Adrenal gland (tissue), 19 donors: ENCODE data around the gene PLPPR4. TPM values are rescaled to one million over a fixed set of nuclear protein-coding genes. Genes with fewer than 3 reads are reported as not detected.

ENCODE experiments used
- DNase-seq, 7 donors: peaks; one replicate each; pipeline ENCODE4 v3.0.0-alpha.2; 2019 to 2020
- H3K27ac ChIP-seq, 5 donors: fragments of 200-600 bp; sonication (generic) in 4 of 5; 1 replicate in 3 of 5; 2 replicates in 2 of 5; pipeline versions ENCODE4 v1.5.1 to v1.8.0; 2016 to 2020; ENCODE audit warnings: mild to moderate bottlenecking in 1 of 5
- H3K27me3 ChIP-seq: fragments of 200-600 bp; 2 replicates; pipeline ENCODE4 v1.8.0; 2021
- H3K36me3 ChIP-seq, 2 donors: fragments of 200-600 bp; replicated peaks in 1 of 2; 1 replicate in 1 of 2; 2 replicates in 1 of 2; pipeline versions ENCODE4 v1.5.1 to v1.8.0; 2018 to 2022
- H3K4me1 ChIP-seq, 2 donors: fragments of 200-600 bp; replicated peaks in 1 of 2; 1 replicate in 1 of 2; 2 replicates in 1 of 2; pipeline versions ENCODE4 v1.5.1 to v1.8.0; 2018 to 2021
- H3K4me3 ChIP-seq, 4 donors: fragments of 200-600 bp; sonication (generic) in 3 of 4; one replicate each; pipeline ENCODE4 v1.5.1; 2016 to 2018
- H3K9me3 ChIP-seq, 3 donors: fragments of 200-600 bp; sonication (generic) in 1 of 3; replicated peaks in 1 of 3; 1 replicate in 2 of 3; 2 replicates in 1 of 3; pipeline versions ENCODE4 v1.5.1 to v1.8.0; 2016 to 2021
- CTCF ChIP-seq, 6 experiments: fragments of 450-650 bp in 4 of 6; fragments of 200-600 bp in 2 of 6; sonication (generic) in 1 of 6; IDR thresholded peaks; 1 replicate in 5 of 6; 2 replicates in 1 of 6; pipeline versions ENCODE4 v1.5.1 to v1.8.0; 2016 to 2021; ENCODE audit warnings: antibody characterized with exemption in 6 of 6, mild to moderate bottlenecking in 2 of 6, moderate library complexity in 1 of 6
- POLR2A ChIP-seq, 2 donors: fragments of 450-650 bp; IDR thresholded peaks; one replicate each; pipeline ENCODE4 v1.6.1; 2017; ENCODE audit warnings: antibody characterized with exemption in 2 of 2, mild to moderate bottlenecking in 2 of 2, moderate library complexity in 1 of 2
- WGBS, 4 donors: extraction: QIAGEN DNeasy Blood & Tissue Kit in 2 of 4; methylation state at CpG; one replicate each; pipeline versions ENCODE4 v1.1.5 to v1.1.7; 2013 to 2017; 5-methylcytosine and 5-hydroxymethylcytosine counted together
- intact Hi-C, 2 donors: fragments of 100-400 bp; cut with DNase I; formaldehyde crosslinking; loops; one replicate each; pipeline versions ENCODE4 v1.14.1 to v1.15.0; 2022 to 2023
- long read RNA-seq, 10 donors: library from polyadenylated mRNA in 3 of 10; unstranded in 2 of 10; stranded (forward) in 1 of 10; transcript quantifications; one replicate each; pipeline ENCODE4 v2.0.0 and lab custom pipeline, GENCODE V29; 2021 to 2026
- polyA plus RNA-seq, 3 donors: library from polyadenylated mRNA; stranded (reverse); fragments of 200-250 nt in 2 of 3; fragments of 350-450 nt in 1 of 3; fragmentation: Illumina TruSeq in 1 of 3; extraction: RNeasy Lipid Tissue Mini Kit (QIAGEN cat#74804) in 1 of 3; gene quantifications; one replicate each; pipeline ENCODE4 v1.2.3, GENCODE V29; 2013 to 2014
- total RNA-seq, 9 donors: library from RNA; depleted of rRNA in 4 of 9; stranded (reverse); fragments of >200 nt in 4 of 9; fragments of 120-200 nt in 1 of 9; fragmentation: NEBNext Ultra II Directional in 1 of 9; extraction: Animal tissue kit (Norgen Biotek cat#: 25700) in 1 of 9; gene quantifications; one replicate each; pipeline versions ENCODE4 v1.1.0 to v1.2.4, GENCODE V29; 2013 to 2023
- donor health status: healthy with polysubstance abuse.
- donor health status: Bipolar disorder and iron deficiency.
- donor health status: DM: yes; HTN: yes; CAD: no.
- donor health status: DM: no; HTN: no; CAD: no.
- donor health status: DM: no; HTN: no; CAD: no.
- donor health status: DM: yes; HTN: yes; CAD: no.

PLPPR4 gene
- total RNA-seq (1 to 10 TPM in 1 of 9 donors, under 1 TPM in 5, not detected in 3; 0.04 to 1.1 (median 0.43) TPM), polyA plus RNA-seq (1 to 10 TPM in 1 of 3 donors, under 1 TPM in 2; 0.32 to 1.3 (median 0.37) TPM)
- long read RNA-seq, donor 1, result 0 reads
- long read RNA-seq, donor 2, result 0 reads
- long read RNA-seq, donor 3, result 0 reads
- long read RNA-seq, donor 4, result 0 reads
- long read RNA-seq, donor 5, result 0 reads
- long read RNA-seq, donor 6, result 0 reads
- long read RNA-seq, donor 7, result 0 reads
- long read RNA-seq, donor 8, result 0 reads
- long read RNA-seq, donor 9, result 0 reads
- long read RNA-seq, donor 10, result 0 reads

- Histone ChIP-seq H3K36me3 (no peaks in the 10 kb centered on the region), H3K4me1 (no peaks in the 10 kb centered on the region), H3K9me3 (no peaks in the 10 kb centered on the region), H3K27me3 (peaks cover 4% of the 10 kb centered on the region), H3K4me3 (peak within 1 kb of the TSS in 2 of 4 donors; percentile 12 to 45), H3K27ac (no peak within 1 kb of the TSS)
- TF ChIP-seq POLR2A (IDR thresholded peaks at IDR 0.05) (no peak), CTCF (IDR thresholded peaks at IDR 0.05) (no peak)
- intact Hi-C loops, result no loop called here
- peak; percentile 16 to 63 (median 33) for DNase-seq
- 2 to 3% (median 3%) methylated on average over 29 to 51 of the region's 51 CpGs for WGBS, 4 donors
Measured at GRCh38 chr1:99264201-99265021, at the start of gene PLPPR4. TSS of gene PLPPR4 (plus strand) at chr1:99264492. CDS start at chr1:99264594, 102 bp downstream.

GRCh38 chr1:99216956-99217355 is 47.3 kb upstream of the PLPPR4 start:
- Histone ChIP-seq H3K4me3 (no peak overlapping the region), H3K4me1 (no peaks in the 10 kb centered on the region), H3K36me3 (no peaks in the 10 kb centered on the region), H3K27ac (no peak overlapping the region), H3K27me3 (no peaks in the 10 kb centered on the region), H3K9me3 (no peaks in the 10 kb centered on the region)
- DNase-seq, result no peak
- TF ChIP-seq POLR2A (IDR thresholded peaks at IDR 0.05), result no peak
- TF ChIP-seq CTCF (IDR thresholded peaks at IDR 0.05), result no peak
- intact Hi-C loops, result no loop called here
- 62 to 81% (median 73%) methylated on average over 5 of the region's 5 CpGs for WGBS, 4 donors

GRCh38 chr1:99217599-99217998 is 46.7 kb upstream of the PLPPR4 start:
- intact Hi-C loops, result no loop called here
- Histone ChIP-seq H3K9me3 (no peaks in the 10 kb centered on the region), H3K27ac (no peak overlapping the region), H3K4me3 (no peak overlapping the region), H3K4me1 (no peaks in the 10 kb centered on the region), H3K27me3 (no peaks in the 10 kb centered on the region), H3K36me3 (no peaks in the 10 kb centered on the region)
- WGBS, 4 donors, result 28 to 48% (median 32%) methylated on average over 2 to 4 of the region's 4 CpGs
- no peak for TF ChIP-seq CTCF (IDR thresholded peaks at IDR 0.05)
- TF ChIP-seq POLR2A (IDR thresholded peaks at IDR 0.05), result no peak
- DNase-seq, result no peak

- intact Hi-C loops, result no loop called here
- WGBS, 4 donors, result 75 to 86% (median 79%) methylated on average over 4 of the region's 4 CpGs
Measured at GRCh38 chr1:99218572-99218971, 45.7 kb upstream of the PLPPR4 start.

More at GRCh38 chr1:99218572-99218971, 45.7 kb upstream of the PLPPR4 start:
- no peak overlapping the region for H3K27ac ChIP-seq
- H3K27me3 ChIP-seq, result no peaks in the 10 kb centered on the region
- no peak for DNase-seq
- no peaks in the 10 kb centered on the region for H3K36me3 ChIP-seq
- no peaks in the 10 kb centered on the region for H3K9me3 ChIP-seq
- no peak for TF ChIP-seq POLR2A (IDR thresholded peaks at IDR 0.05)
- no peak for TF ChIP-seq CTCF (IDR thresholded peaks at IDR 0.05)
- H3K4me3 ChIP-seq, result no peak overlapping the region
- H3K4me1 ChIP-seq, result no peaks in the 10 kb centered on the region
